Activated CD8-positive, alpha-beta T cell treated with anti-CD3 and anti-CD28 coated beads, Interleukin-2, amount 10 ng/mL, durations not matched to agents 7 days and 5 days (primary cell): ENCODE results near the gene STYXL2. TPM values are rescaled to one million over a fixed set of nuclear protein-coding genes. Genes with fewer than 3 reads are reported as not detected.

Source experiments
- ATAC-seq: fragments of 150-1000 bp; cut with Tn5 transposase; one replicate; pipeline ENCODE4 v1.10.0; 2021; ENCODE audit warnings: moderate library complexity
- CTCF ChIA-PET: fragments of 350-600 bp; sonication (Branson Sonifier 250); formaldehyde crosslinking; loops from one replicate; lab custom pipeline; 2021; ENCODE audit warnings: antibody characterized with exemption; lab: Charles Lee
- POLR2A ChIA-PET: fragments of 350-600 bp; sonication (Branson Sonifier 250); formaldehyde crosslinking; loops from one replicate; lab custom pipeline; 2021; ENCODE audit warnings: antibody characterized with exemption; lab: Charles Lee
- DNase-seq: peaks from one replicate; pipeline ENCODE4 v3.0.0-alpha.2; 2020
- H3K27ac Mint-ChIP-seq: one replicate; pipeline ENCODE4 v1.8.0; 2021; ENCODE audit warnings: mild to moderate bottlenecking, mixed read lengths
- H3K27me3 Mint-ChIP-seq: one replicate; pipeline ENCODE4 v1.8.0; 2021; ENCODE audit warnings: low read depth, mixed read lengths
- H3K36me3 Mint-ChIP-seq: one replicate; pipeline ENCODE4 v1.8.0; 2021; ENCODE audit warnings: low read depth, mixed read lengths
- H3K4me1 Mint-ChIP-seq: one replicate; pipeline ENCODE4 v1.8.0; 2021; ENCODE audit warnings: low read depth, mixed read lengths
- H3K4me3 Mint-ChIP-seq: one replicate; pipeline ENCODE4 v1.8.0; 2021; ENCODE audit warnings: mild to moderate bottlenecking, mixed read lengths
- H3K9me3 Mint-ChIP-seq: one replicate; pipeline ENCODE4 v1.8.0; 2022; ENCODE audit warnings: mixed read lengths; ENCODE audit not compliant: insufficient read depth
- total RNA-seq, 2 experiments: library from RNA; stranded (reverse); gene quantifications; one replicate each; pipeline ENCODE4 v1.2.3, GENCODE V29; 2021

STYXL2 gene
- total RNA-seq, 2 experiments from 2014 or later: not detected

DNA sequence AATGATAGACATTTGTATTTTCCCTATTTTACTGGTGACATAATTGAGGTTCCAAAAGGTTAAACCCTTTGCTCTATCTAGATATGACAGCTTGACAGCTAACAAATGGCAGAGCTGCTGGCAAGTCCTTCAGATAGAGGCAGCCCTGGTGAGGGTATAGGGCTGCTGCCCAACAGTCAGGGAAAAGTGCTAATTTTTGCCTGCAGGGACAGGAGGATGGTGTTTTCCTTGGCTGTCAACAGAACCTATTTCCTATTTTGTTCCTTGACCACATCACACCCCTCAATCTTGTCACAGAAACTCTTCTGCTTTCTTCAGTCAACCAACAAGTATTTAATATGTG, 16.0 kb upstream of the STYXL2 start:
- CTCF ChIA-PET: interaction anchor here (2.9 kb wide), 1 partner anchor 46 kb away, joined by 8 read pairs; no protein-coding TSS in a partner anchor
- no peak overlapping the region for H3K27ac Mint-ChIP-seq
- no peak for DNase-seq
- no peaks in the 10 kb centered on the region for H3K36me3 Mint-ChIP-seq
- H3K9me3 Mint-ChIP-seq: no peaks in the 10 kb centered on the region
- H3K4me3 Mint-ChIP-seq: no peak overlapping the region
- POLR2A ChIA-PET: no interaction called here
- ATAC-seq: no peak
- peaks cover 22% of the 10 kb centered on the region for H3K4me1 Mint-ChIP-seq
- H3K27me3 Mint-ChIP-seq: peaks cover 21% of the 10 kb centered on the region

DNA sequence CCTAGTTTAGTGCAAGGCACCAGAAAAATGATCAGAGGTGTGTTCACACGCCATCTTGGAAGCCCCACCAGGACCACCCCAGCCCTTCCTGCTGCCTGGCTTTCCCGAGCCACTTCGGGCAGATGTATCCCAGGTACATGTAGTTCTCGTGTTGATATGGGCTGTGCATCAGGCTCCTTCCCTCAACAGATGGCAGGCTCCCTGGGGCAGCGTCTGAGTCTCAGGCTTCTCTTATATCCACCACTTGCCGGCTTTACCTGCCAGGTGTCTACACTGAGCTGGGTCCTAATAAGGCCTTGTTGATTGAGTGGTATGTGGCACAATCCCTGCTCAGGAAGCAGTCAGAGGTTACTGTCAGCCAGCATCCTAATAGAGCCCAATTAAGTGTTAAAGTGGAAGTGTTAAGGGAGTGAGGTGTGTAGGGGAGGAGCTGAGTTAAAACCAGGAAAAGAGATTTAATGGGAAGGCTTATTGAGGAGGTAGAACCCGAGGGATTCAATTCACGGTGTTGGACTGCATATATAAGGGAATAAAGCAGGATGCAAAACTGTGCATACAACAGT, 12.2 kb upstream of the STYXL2 start:
- no peak for DNase-seq
- Mint-ChIP-seq H3K4me1 (peaks cover 5% of the 10 kb centered on the region), H3K27ac (no peak overlapping the region), H3K36me3 (no peaks in the 10 kb centered on the region), H3K9me3 (no peaks in the 10 kb centered on the region), H3K4me3 (no peak overlapping the region), H3K27me3 (peaks cover 14% of the 10 kb centered on the region)
- ChIA-PET CTCF (interaction anchor here (3.7 kb wide), 1 partner anchor 22 kb away, joined by 11 read pairs; no protein-coding TSS in a partner anchor), POLR2A (no interaction called here)
- ATAC-seq: no peak

DNA sequence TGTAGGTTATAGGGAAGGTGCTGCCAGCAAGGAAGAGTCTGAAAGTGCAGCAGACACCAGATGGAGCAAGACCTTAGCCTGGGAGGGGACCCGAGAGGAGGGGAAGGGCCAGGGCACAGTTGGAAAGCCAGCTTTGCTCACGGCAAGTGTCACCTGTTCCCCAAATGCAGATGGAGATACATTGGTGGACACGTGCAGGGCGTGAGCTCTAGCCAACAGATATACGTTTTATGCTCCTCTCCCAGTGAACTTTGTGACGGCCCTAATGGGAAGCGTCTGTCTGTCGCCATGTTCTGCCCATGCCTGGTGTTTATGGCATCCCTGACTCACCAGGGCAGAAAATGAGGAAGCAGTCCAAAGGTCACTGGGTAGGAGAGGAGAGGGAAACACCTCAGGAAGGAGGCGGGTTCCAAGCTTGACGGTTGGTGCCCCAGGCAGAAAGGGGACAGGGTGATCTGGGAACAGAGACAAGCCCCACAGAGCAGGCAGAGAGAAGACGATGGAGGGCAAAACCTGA, 11.3 kb upstream of the STYXL2 start:
- Mint-ChIP-seq H3K4me1 (no peaks in the 10 kb centered on the region), H3K27me3 (peaks cover 14% of the 10 kb centered on the region), H3K9me3 (no peaks in the 10 kb centered on the region), H3K4me3 (no peak overlapping the region), H3K36me3 (no peaks in the 10 kb centered on the region), H3K27ac (no peak overlapping the region)
- ATAC-seq (no peak), DNase-seq (no peak)
- POLR2A ChIA-PET: no interaction called here
- CTCF ChIA-PET: interaction anchor here (1.8 to 3.4 kb wide), 2 partner anchors 24 to 26 kb away, joined by 4 to 10 read pairs; no protein-coding TSS in a partner anchor

DNA sequence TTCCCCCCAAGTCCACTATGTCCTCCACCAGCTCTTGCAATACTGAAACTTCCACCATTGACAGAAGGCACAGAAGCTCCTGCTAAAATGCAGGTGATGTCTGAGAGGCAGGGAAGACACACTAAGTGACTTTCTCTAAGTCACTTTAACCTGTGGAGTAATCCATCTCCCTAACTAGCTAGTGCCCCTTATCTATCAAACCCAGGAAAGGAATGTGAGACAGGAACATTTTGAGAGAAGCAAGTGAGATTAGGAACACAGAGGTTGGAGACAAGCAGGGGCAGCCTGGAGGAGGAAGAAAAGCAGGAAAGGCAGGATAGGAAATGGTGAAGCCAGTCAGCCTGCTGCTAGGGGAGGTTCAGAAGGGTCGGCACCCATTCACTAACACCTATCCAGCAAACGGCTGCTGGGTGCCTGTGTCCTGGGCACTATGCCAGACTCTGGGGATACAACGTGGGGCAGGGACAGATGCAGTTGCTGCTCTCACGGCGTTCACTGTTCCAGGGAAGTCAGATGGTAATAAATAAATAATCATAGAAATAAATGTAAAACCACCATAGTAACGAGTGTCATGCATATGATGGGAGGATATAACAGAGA, 10.7 kb upstream of the STYXL2 start:
- Mint-ChIP-seq H3K4me3 (no peak overlapping the region), H3K27ac (no peak overlapping the region), H3K9me3 (no peaks in the 10 kb centered on the region), H3K4me1 (no peaks in the 10 kb centered on the region), H3K27me3 (peaks cover 12% of the 10 kb centered on the region), H3K36me3 (no peaks in the 10 kb centered on the region)
- no peak for DNase-seq
- ATAC-seq: no peak
- ChIA-PET CTCF (interaction anchor here (1.8 to 3.4 kb wide), 2 partner anchors 24 to 25 kb away, joined by 4 to 10 read pairs; no protein-coding TSS in a partner anchor), POLR2A (no interaction called here)

DNA sequence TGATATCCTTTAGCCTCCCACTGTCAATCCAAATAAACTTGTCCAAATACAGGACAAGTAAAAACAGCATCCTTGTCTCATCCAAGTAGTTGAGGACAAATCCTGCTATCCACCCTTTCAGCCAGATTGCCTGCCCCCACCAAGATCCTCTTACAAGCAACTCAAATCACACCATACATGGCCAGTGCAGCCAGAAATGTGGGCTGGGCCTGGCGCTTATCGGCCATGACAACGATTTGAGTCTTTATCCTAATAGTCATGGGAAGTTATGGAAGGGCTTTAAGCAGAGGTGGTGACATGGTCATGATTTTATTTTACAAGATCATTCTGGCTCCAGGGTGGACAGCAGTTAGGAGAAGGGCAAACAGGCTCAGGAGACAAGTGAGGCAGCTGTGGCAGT, 10.0 kb upstream of the STYXL2 start:
- DNase-seq: no peak
- Mint-ChIP-seq H3K4me3 (no peak overlapping the region), H3K36me3 (no peaks in the 10 kb centered on the region), H3K9me3 (no peaks in the 10 kb centered on the region), H3K27ac (no peak overlapping the region), H3K27me3 (peaks cover 10% of the 10 kb centered on the region), H3K4me1 (no peaks in the 10 kb centered on the region)
- POLR2A ChIA-PET: no interaction called here
- ATAC-seq: no peak
- CTCF ChIA-PET: interaction anchor here (1.3 to 3.4 kb wide), 4 partner anchors 25 to 174 kb away, joined by 3 to 10 read pairs (median 4); no protein-coding TSS in a partner anchor

DNA sequence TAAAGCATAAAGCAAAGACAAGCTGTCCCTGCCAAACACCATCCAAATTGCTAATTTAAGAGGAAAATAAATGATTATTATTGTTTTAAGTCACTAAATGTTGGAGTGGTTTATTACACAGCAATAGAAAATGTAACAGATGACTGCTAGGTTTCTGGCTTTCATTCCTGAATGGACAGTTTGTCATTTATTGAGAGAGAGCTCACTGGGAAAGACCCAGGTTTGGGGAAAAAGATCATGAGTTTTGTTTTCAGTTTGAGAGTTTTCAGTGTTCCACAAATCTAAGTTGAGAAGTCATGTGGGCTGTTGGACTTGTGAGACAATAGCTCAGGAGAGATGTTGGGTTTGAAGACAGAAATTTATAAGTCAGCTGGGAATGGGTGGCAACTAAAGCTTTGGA, 9.1 kb upstream of the STYXL2 start:
- DNase-seq: no peak
- Mint-ChIP-seq H3K36me3 (no peaks in the 10 kb centered on the region), H3K27me3 (peaks cover 10% of the 10 kb centered on the region), H3K9me3 (no peaks in the 10 kb centered on the region), H3K4me3 (no peak overlapping the region), H3K27ac (no peak overlapping the region), H3K4me1 (no peaks in the 10 kb centered on the region)
- ATAC-seq: no peak
- POLR2A ChIA-PET: no interaction called here
- CTCF ChIA-PET: interaction anchor here (1.3 to 3.4 kb wide), 4 partner anchors 20 to 175 kb away, joined by 3 to 10 read pairs (median 4); no protein-coding TSS in a partner anchor

DNA sequence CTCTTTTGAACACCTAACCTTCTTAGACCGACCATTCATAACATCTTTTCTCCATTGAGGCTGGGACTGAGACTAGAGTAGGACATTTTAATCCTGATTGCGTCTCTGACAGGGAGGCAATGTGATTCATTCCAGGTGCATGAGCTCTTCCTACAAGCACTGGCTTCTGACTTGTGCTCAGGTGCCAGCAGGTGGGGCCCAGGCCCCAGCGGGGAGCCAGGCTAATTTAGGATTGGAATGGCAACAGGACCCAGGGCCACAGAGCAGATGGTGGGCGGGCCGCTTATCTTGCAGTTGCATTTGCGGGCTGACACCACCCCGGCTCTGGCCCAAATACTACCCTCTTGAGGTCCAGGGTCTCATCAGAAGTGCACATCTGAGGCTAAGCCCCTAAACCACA, 7.8 kb upstream of the STYXL2 start:
- POLR2A ChIA-PET: no interaction called here
- CTCF ChIA-PET: interaction anchor here (0.9 to 3.4 kb wide), 4 partner anchors 18 to 183 kb away, joined by 3 to 10 read pairs (median 4); partner anchors contain the start of gene POU2F1
- peaks cover 4% of the 10 kb centered on the region for H3K36me3 Mint-ChIP-seq

DNA sequence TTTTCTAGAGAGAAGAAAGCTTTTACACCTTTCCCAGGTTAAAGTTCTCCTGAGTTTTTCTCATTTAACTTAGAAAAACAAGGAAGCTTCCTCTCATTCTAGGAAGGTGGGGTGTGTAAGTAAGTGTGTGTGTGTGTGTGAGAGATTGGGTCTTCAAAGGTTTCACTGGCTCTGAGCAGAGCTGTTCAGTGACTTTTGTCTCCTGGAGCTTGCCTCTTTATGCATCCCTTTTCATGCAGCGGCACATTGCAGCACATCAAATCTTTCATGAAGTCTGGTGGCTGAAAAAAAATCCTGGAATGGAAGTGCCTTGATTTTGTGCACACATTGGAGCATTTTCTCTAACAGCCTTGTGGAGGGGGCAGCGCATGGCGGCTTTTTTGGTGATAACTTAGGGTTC, 7.1 kb upstream of the STYXL2 start:
- H3K4me1 Mint-ChIP-seq: peaks cover 11% of the 10 kb centered on the region
- DNase-seq: no peak
- CTCF ChIA-PET: interaction anchor here (0.9 to 1.8 kb wide), 3 partner anchors 28 to 176 kb away, joined by 3 to 4 read pairs (median 3); partner anchors contain the start of gene POU2F1
- no peak for ATAC-seq
- H3K27me3 Mint-ChIP-seq: no peaks in the 10 kb centered on the region
- POLR2A ChIA-PET: interaction anchor here (1.0 kb wide), 1 partner anchor 20 kb away, joined by 3 read pairs; no protein-coding TSS in a partner anchor
- H3K4me3 Mint-ChIP-seq: no peak overlapping the region
- no peak overlapping the region for H3K27ac Mint-ChIP-seq
- peaks cover 4% of the 10 kb centered on the region for H3K36me3 Mint-ChIP-seq
- no peaks in the 10 kb centered on the region for H3K9me3 Mint-ChIP-seq

More for the DNA sequence above, 7.8 kb upstream of the STYXL2 start:
- ATAC-seq: no peak
- DNase-seq: no peak
- Mint-ChIP-seq H3K27me3 (peaks cover 3% of the 10 kb centered on the region), H3K4me1 (peaks cover 11% of the 10 kb centered on the region), H3K4me3 (no peak overlapping the region), H3K9me3 (no peaks in the 10 kb centered on the region), H3K27ac (no peak overlapping the region)

DNA sequence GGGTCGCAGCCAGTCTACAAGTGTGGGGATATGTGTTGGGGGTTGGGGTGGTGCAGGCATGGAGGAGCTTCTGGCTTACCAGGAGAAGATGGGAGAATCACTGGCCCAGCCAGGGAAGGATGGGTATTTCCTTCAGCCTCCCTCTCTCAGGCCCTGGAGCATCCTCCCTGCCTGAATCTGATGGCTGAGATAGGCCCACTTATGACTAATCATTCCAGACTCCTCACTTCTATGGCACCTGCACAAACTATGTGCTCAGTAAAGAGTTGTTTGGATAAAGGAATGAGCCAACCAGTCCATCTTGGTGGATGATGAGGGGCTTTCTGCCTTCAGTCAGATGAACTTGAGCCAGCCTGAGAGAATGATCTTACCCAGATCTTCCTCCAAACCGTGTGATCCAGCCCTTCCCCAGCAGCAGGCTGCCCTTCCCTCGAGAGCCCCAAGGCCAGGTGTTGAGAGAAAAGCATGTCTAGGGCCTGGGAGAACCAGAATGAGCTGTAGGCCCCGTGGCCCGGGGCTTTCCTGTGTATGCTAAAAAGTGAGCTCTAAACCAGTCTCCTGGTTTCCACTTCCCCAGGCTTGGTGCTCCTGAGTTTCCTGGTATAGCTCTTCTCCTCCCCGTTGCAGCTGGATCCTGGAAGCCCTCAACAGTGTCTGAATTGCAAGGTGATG, 5.0 kb upstream of the STYXL2 start:
- no peaks in the 10 kb centered on the region for H3K9me3 Mint-ChIP-seq
- no peak overlapping the region for H3K4me3 Mint-ChIP-seq
- H3K27me3 Mint-ChIP-seq: no peaks in the 10 kb centered on the region
- no peak for ATAC-seq
- no peak for DNase-seq
- CTCF ChIA-PET: interaction anchor here (1.0 to 4.1 kb wide), 3 partner anchors 19 to 22 kb away, joined by 3 to 18 read pairs (median 8); no protein-coding TSS in a partner anchor
- peaks cover 4% of the 10 kb centered on the region for H3K36me3 Mint-ChIP-seq
- POLR2A ChIA-PET: no interaction called here
- H3K4me1 Mint-ChIP-seq: peaks cover 11% of the 10 kb centered on the region
- H3K27ac Mint-ChIP-seq: no peak overlapping the region

DNA sequence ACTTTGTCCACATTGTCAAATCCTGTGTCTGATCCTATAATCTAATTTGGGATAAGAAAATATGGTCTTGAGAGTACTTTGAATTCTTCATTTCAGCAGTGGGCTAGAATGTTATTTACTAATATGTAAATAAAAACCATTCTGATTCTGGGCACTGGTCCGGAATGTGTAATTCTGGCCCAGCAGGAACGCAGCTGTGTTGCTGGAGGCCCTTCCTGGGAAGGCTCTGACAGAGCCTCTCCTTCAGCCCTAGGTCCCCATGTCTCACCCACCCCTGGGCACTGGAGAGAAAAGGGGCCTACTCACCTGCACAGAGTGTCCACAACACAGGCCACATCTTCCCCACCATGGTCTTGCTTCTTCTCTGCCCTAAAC, 3.9 kb upstream of the STYXL2 start:
- ATAC-seq (no peak), DNase-seq (no peak)
- H3K4me3 Mint-ChIP-seq: no peak overlapping the region
- peak overlapping the region; percentile 85 for H3K27ac Mint-ChIP-seq
- CTCF ChIA-PET: interaction anchor here (1.2 to 4.1 kb wide), 3 partner anchors 20 to 131 kb away, joined by 6 to 18 read pairs (median 8); partner anchors contain the start of gene POU2F1
- POLR2A ChIA-PET: no interaction called here
- H3K4me1 Mint-ChIP-seq: peaks cover 12% of the 10 kb centered on the region
- H3K9me3 Mint-ChIP-seq: no peaks in the 10 kb centered on the region
- no peaks in the 10 kb centered on the region for H3K27me3 Mint-ChIP-seq
- peaks cover 4% of the 10 kb centered on the region for H3K36me3 Mint-ChIP-seq

DNA sequence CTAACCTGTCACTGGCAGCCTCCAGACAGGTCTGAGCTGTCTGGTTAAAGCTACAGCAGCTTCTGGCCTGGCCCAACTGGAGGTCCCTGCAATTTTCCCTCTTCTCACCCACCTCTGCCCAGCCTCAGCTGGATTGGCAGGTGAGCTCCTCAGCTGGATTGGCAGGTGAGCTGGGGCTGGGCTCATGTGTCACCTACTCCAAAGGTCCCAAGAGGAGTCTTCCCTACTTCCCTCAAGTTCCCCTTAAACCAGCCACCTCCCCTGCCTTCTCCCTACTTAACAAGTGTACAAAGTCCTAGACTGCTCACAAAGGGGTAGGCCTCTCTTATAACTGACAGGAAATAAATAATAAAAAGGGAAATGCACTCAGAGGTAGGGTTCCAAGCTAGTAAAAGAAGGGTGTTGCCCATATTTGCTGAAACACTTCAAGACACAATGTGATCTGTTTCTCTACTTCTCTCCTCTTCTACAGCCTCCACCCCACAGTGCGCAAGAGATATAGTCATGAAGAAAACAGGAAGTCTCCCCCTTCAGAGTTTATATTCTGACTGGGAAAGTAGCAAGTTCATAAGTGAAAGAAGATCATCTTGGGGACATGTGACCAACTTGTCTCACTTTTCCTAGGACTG, 3.4 kb upstream of the STYXL2 start, which contains the start of gene GPA33:
GPA33 (minus strand) TSS at position 64 of the 629 bp plus-strand sequence. CDS start 90 bp downstream, outside the sequence.
- peak; percentile 76 for ATAC-seq
- POLR2A ChIA-PET: interaction anchor here (0.7 kb wide), 1 partner anchor 10 kb away, joined by 3 read pairs; no protein-coding TSS in a partner anchor
- CTCF ChIA-PET: interaction anchor here (0.7 to 4.1 kb wide), 4 partner anchors 19 to 180 kb away, joined by 3 to 18 read pairs (median 7); partner anchors contain the start of gene POU2F1
- no peaks in the 10 kb centered on the region for H3K9me3 Mint-ChIP-seq
- H3K4me3 Mint-ChIP-seq: no peak within 1 kb of the TSS
- peaks cover 14% of the 10 kb centered on the region for H3K4me1 Mint-ChIP-seq
- H3K27me3 Mint-ChIP-seq: no peaks in the 10 kb centered on the region
- no peak for DNase-seq
- H3K27ac Mint-ChIP-seq: peak within 1 kb of the TSS; percentile 85
- H3K36me3 Mint-ChIP-seq: peaks cover 4% of the 10 kb centered on the region
